Endometrium (tissue), 2 donors: ENCODE measurements around the gene KLHL7.
"Not testable (repeated sequence)": the region's sequence is repeated elsewhere in the genome, so short reads cannot be mapped to it uniquely, and the experiment has no call there.

Source experiments
- FAIRE-seq: peaks from 2 replicates; lab custom pipeline; 2012; peaks lifted over from hg19 to GRCh38; lab: Jason Lieb, UNC
- donor health status: control.
- donor health status: control.

The KLHL7 gene

DNA sequence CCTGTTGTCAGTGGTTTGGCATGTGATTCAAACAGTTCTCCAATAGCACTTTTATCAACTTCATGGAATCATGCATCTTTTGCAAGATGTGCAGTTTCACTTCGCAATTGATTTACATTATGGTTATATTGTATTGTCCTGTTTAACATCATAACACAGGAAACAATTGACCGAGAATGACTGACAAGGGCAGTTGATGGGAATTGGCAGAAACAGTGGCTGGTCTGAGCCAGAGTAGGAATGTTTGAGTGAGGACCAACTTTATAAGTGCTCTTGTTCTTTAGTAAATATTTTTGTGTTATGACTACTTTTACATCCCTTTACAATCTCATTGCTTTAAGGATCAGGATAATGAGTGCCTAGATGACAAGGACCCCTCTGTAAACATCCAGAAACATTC lies 2.2 kb downstream of the KLHL7 start:
- no peak for FAIRE-seq

DNA sequence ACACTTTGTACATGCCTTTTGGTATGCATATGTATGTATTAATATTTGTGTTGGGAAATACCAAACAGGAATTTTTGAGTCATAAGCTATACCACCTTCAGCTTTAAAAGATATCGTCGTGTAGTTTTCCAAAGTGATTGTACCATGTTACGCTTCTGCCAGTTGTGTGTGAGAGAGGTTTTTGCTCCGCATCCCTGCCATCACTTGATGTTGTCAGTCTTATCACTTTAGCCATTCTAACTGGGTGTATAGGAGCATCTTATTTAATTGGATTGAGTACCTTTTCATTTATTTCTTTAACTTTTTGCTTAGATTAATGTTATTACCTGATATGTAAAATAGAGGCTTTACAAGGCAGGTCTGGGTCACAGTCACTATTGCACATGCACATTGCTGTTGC lies 3.4 kb downstream of the KLHL7 start:
- FAIRE-seq, result no peak

DNA sequence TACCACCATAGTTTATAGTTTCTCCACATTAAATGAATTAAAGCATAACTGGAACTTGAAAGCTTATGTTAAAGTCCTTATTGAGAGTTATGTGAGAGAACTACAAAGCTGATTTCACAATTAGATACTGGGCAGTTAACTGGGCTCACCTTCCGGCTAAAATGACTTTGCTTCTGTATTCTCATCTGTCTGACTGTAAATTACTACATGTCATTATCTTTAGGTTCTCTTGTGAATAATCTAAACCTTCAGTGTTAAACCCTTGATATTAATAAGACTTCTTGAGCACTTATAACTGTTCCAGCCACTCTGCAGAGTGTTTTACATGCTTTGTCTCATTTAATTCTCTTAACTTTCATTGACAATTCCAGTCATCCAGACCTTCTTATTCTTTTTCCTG lies 3.9 kb downstream of the KLHL7 start:
- FAIRE-seq, result no peak

DNA sequence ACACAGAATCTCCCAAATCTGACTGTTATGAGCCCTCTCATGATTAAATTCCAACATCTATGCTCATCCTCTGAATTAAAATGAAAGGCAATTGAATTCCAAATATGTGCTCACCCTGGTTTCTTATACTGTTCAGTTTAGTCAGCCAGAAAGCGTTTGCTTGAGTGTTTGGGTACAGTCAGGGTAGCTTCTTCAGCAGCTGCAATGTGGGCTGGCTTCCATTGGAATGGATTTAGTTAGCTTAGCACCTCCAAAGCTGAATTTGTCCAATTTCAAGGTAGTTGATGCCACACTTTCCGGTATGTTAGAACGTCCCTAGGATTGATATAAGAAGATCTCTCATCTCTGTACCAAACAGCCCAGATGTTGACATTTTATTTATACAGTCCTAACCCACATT lies 9.3 kb downstream of the KLHL7 start:
- FAIRE-seq, result no peak

DNA sequence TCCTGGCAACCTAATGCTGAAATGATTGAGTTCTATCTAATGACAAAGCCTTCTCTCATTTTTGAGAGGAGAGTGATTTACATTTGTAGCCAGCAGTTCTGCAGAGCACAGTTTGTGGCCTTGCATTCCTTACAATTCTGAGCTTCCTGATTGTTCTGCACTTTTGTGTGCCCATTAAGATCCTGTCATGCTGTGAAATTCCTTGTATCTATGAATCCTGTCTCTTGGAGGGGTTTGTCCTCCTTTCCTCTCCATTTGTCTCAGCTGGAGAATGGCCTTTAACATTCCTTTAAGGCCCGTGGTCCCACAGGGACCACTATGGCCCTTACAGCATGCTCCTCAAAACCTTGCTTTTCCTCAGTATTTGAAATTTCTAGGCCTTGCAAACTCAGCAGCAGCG lies 10.4 kb downstream of the KLHL7 start:
- FAIRE-seq, result no peak

DNA sequence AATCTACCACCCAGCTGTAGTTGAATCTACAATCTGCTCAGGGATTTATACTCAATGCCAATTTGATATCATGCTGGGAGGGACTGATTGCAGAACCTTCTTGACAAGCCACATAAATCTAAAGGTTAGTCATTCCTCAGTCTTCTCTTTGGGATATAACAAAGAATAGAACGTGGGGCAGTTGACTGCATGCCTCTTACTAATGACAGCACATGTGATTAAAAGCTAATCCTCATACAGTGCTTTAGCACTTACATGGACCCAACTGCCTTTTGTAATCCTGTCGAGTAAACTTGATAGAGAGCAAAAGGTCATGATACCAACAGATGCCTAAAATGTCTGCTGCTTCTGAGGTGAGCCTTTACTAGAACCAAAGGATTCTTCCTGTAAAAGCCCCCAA lies 12.3 kb downstream of the KLHL7 start:
- no peak for FAIRE-seq

DNA sequence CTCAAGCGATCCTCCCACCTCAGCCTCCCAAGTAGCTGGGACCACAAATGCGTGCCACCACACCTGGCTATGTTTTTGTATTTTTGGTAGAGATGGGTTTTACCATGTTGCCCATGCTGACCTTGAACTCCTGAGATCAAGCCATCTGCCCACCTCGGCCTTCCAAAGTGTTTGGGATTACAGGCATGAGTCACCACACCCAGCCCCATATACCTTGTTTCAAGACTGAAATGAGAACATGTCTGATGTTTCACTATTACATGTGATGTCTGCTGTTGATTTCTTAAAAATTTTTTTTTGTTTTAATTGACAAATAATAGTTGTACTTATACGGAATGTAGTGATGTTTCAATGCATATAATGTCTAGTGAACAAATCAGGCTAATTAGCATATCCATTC lies 14.5 kb downstream of the KLHL7 start:
- FAIRE-seq, result no peak

DNA sequence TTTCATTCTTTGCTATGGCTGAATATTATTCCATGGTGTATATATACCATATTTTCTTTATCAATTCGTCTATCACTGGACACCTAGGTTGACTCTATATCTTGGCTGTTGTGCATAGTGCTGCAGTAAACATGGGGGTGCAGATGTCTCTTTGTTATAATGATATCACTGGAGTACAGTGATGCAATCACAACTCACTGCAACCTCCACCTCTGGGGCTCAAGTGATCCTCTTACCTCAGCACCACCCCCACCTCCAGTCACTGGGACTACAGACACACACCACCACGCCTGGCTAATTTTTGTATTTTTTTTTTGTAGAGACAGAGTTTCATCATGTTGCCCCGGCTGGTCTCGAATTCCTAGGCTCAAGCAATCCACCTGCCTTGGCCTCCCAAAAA lies 15.6 kb downstream of the KLHL7 start:
- FAIRE-seq, result no peak

DNA sequence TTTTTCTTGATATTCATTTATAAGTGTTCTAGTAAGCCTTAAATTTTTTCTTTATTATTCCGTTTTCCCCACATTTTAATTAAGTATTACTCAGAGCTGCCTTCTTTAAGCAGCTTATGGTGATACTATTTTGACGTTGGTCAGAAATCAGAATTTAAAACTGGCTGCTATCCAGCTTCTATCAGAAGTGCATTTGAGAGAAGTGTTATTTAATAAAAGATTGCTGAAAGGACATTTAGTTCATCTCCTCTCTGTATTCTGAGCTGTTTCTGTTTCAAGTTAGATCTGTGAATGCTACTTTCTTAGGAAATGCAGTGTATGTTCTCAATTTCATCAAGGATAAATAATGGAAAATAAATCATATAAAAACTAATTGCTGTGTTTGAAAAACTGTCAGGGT lies 17.4 kb downstream of the KLHL7 start:
- no peak for FAIRE-seq

DNA sequence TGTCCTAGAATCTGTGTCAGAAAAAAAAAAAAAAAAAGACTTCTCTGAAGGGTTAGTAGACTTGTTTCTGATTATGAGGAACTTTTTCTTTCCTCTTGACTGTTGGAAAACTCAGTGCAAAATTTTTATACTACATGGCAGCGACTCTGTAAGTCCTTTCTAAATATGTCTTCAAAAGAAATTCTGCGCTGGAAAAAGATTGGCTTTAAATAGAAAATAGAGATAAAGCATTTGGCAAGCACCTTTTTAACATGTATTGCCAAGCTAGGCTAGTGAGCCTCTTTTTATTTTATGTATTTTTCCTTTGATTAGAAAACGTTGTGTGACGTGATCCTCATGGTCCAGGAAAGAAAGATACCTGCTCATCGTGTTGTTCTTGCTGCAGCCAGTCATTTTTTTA lies 17.9 kb downstream of the KLHL7 start:
- FAIRE-seq, result no peak

DNA sequence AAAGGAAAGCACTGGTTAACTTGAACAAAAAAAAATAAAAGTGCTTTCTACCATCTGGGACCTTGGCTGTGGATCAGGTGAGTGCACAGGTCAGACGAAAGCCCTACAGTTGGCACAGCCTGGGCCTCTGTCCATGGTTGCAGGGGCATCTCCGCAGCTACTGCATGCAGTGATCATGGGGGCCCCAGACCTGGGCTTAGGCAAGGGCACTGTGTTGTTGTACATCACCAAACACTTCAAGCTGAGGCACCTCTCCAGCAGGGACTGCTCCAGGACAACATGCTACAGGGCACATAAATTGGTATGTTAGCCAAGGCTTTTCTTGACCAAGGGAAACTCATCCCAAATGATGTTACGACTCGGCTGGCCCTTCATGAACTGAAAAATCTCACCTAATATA lies 23.5 kb downstream of the KLHL7 start:
- FAIRE-seq, result no peak

DNA sequence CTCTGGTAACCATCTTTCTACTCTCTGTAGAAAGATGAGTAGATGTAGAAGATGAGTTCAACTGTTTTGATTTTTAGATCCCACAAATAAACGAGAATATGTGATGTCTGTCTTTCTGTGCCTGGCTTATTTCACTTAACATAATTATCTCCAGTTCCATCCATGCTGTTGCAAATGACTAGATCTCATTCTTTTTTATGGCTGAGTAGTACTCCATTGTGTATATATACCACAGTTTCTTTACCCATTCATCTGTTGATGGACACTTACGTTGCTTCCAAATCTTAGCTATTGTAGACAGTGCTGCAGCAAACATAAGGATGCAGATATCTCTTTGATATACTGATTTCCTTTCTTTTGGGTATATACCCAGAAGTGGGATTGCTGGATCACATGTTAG lies 26.2 kb downstream of the KLHL7 start:
- FAIRE-seq, result not testable (repeated sequence)

DNA sequence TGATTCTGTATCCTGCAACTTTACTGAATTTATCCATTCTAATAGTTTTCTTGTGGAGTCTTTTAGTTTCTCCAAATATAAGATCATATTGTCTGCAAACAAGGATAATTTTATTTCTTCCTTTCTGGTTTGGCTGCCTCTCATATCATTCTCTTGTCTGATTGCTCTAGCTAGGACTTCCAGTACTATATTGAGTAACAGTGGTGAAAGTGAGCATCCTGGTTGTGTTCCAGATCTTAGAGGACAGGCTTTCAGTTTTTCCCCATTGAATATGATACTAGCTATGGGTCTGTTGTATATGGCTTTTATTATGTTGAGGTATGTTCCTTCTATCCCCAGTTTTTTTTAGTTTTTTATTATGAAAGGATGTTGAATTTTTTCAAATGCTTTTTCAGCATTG lies 28.2 kb downstream of the KLHL7 start:
- no peak for FAIRE-seq

DNA sequence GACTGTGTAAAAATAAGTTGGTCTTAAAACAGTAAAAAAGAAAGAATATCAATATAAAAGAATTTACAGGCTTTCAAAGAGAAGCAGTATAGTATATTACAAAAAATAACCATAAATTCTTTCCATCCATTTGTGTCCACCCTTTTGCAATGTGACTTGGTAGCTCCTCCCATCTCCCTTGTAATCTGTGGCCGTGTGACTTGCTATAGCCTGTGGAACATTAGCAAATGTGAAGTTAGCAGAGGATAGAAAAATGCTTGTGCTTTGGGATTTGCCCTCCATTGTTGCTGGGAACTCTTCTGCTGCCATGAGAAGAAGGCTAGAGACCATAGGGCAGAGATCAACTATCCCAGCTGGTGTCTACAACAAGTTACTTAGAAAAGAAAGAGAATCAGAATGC lies 30.2 kb downstream of the KLHL7 start:
- no peak for FAIRE-seq

DNA sequence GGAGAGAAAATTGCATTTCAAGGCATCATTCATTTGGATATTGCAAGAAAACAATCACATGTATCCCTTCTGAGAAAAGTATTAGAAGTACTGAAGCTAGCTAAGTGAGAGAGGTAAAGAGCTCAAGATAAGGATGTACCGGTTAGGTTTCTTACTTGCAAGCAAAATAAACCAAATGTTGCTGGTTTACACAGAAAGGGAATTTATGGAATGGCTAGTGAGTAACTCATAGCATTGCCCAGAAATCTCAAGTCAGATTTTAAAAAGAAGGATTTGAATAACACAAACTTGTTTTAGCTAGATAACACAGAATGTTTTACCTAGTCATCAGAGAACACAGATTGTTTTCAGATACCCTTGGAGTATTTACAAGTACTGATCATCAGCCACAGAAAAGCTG lies 30.6 kb downstream of the KLHL7 start:
- FAIRE-seq, result no peak

DNA sequence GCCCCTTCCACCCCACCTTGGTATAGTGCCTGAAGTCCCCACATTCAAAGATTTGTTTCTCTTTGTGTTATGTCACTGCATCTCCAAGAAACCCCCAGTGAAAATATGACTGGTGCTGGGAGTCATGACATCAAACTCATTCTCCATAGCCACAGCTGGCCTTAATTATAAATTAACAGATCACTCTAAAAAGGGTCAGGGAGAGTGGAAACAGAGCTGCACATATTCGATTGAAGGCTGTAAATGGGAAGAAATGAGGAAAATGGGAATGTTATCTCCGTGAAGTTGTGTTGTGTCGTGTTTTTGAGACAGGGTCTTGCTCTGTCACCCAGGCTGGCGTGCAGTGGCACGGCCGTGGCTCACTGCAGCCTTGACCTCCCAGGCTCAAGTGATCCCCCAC lies 52.1 kb downstream of the KLHL7 start:
- FAIRE-seq, result no peak

DNA sequence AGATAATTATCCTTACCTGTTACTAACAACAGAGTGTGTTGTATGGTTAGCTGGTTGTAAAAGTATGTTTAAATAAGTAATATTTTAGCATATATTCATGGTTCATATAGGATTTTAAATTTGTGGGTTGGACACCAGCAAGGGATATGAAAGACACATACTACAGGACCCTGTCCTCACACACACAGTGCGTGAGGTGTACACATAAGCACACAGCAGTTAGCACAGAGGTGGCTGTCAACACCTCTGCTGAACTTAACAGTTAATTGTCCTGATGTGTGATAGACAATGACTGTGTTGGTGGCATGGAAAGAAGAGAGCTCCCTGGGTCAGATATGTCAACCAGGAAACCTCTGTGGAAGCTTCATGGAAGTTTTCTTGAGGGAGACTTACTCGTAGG lies 53.0 kb downstream of the KLHL7 start:
- FAIRE-seq, result no peak

DNA sequence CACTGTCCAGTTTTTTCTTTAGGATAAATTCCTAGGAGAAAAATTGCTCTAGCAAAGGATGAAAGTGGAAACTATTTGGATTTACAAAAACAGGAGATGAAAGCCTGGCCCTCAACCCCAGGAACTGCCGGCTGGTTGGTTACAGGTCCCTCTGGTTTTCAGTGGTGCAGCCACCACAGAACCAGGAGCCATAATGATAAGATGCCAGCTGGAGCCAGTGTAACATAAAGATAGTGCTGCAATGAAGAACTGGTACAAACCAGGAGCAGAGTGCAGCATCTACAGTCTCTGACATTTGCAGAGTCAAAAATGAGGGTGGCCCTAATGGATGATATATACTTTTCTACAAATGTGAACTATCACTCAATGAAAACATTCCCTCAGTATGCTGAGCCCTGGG lies 55.9 kb downstream of the KLHL7 start:
- FAIRE-seq, result no peak

DNA sequence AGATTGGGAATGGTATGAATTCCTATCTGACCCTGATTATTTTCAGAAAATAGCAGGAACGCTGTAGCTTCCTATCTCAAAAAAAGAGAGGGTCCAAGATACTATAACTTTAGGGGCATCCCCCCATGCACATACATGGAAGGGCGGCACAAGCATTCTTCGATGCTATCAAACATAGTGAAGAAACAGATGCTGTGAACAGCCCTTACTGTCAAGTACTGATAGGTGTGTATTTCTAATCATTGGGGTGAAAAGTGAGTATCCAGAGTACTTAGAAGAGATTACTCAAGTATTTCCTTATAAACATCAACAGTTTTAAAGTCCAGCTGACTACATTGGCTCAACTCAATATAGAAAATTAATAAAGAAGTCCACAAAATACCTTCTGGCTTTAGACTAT lies 59.3 kb downstream of the KLHL7 start:
- FAIRE-seq, result no peak

DNA sequence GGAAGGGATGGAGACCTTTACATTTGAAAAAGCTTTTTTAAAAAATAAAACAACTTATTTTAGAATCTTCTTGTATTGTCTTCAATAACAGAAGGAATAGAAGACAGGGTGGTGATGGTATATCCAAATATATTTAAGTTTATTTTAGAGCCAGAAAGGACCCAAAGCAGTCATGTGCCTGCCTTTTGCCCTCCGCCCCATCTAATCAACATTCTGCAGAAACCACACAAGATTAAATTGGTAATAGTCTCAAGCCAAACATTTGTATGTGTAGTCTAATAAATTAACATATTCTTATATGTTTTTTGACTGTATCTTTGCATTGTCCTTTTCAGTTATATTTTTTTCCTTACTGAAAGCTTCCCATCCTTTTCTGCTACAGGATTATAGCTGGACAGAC lies 59.7 kb downstream of the KLHL7 start:
- FAIRE-seq, result no peak

DNA sequence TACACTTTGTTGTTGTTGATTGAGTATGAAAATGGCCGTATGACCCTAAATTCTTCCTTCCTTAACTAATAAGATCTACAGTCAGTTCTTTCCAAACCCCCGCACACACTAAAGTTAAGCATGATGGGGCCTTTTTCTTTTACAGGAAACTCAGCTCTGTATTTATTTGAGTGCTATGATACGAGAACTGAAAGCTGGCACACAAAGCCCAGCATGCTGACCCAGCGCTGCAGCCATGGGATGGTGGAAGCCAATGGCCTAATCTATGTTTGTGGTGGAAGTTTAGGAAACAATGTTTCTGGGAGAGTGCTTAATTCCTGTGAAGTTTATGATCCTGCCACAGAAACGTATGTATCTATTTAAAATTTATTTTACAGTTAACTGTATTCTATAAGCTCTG lies 62.1 kb downstream of the KLHL7 start:
- FAIRE-seq, result no peak

DNA sequence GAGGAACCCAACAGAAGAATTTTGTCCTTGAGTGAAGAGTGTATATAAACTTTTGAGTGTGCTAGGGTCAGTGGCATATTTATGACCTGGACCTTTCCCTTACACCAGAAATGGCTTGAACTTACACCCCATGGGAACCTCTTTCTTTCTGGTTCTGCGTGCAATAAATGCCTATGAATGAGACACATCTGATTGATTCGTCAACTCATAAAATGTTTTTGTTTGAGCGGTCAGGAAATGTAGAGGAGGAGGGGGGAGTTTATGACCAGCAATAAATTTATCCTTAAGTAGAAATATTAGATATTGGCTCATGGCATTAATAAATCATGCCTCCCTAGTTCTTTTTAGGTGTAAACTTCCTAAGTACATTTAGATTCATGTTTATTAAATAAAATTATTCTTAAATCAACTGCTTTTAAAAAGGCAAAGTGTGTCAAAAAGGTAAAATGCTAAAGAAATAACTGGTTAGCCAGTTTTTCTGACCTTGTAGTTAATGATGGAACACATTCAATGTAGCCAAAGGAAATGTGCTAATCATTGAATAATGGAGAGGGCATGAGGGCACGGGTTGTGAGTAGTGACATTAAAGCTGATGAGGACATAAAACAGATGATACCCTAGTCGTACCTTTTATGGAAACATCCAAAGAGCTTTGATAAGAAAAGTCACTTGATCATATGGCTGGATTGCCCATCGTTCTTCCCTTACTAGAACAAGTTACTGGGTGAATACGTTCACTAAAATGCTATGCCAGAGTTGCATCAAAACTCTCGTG lies 62.7 kb downstream of the KLHL7 start:
- no peak for FAIRE-seq

DNA sequence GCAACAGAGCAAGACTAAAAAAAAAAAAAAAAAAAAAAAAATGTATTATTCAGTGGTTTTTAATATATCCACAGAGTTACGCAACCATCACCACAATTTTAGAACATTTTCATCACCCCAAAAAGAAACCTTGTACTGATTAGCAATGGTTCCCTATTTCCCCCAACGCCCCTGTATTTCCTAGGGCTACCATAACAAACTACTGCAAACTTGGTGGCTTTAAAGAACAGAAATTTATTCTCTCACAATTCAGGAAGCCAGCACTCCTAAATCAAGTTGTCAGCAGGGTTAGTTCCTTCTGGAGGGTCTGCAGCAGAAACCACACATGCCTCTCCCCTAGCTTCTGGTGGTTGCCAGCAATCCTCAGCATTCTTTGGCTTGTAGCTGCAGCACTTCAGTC lies 70.4 kb downstream of the KLHL7 start:
- no peak for FAIRE-seq

DNA sequence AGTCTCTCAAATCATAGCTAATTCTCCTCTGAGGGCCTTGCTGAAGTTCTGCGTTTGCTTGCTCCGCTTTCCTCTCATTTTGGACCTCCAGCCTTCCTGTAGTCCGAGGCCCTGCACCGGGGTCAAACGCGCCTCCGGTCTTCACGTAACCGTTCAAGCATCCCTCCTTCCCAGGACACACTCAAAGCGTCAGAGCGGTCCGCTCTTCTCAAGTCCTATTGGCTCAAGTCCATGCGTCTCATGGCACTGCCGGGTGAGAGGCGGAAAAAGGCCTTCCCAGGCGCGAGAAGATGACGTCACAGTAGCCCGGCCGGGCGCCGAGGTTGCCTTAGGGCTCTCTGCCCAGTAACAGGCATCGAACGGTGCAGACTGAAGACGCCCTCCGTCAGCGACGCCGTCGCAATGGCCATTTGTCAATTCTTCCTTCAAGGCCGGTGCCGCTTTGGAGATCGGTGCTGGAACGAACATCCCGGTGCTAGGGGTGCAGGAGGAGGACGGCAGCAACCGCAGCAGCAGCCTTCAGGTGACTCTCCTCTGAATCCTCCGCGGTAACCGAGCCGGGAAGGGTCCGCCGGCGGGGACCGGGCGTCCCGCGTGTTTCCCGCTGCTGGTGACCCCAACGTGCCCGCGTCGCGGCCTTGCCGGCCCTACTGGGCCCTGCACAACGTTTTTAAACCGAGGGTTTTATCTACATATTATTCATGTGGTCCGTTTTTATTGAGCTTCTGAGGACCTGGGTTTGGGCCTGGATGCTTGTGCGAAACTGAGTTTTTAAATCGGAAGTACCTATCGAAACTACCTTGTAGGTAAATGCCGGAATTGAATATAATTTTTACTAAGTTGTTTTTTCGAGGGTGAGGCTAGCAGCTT lies 76.3 kb downstream of the KLHL7 start, which contains the start of gene NUP42:
TSS of gene NUP42 (plus strand) at position 365 of the 870 bp plus-strand sequence. CDS start at position 403, 38 bp downstream.
- FAIRE-seq, result peak; percentile 92
